ENCODE results near the gene MGAT4A.

MGAT4A gene

DNA sequence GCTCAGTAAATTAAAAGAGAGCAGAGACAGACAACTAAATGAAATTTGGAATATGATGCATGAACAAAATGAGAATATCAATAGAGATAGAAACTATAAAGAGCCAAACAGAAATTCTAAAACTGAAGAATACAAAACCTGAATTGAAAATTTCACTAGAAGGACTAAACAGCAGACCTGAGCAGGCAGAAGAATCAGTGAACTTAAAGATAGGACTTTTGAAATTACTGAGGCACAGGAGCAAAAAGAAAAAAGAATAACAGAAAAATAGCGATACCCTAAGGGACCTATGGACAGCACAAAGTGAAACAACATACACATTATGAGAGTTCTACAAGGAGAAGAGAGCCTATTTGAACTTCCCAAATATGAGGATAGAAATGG lies 80.9 kb downstream of the MGAT4A start:
- DNase-seq = no peak

DNA sequence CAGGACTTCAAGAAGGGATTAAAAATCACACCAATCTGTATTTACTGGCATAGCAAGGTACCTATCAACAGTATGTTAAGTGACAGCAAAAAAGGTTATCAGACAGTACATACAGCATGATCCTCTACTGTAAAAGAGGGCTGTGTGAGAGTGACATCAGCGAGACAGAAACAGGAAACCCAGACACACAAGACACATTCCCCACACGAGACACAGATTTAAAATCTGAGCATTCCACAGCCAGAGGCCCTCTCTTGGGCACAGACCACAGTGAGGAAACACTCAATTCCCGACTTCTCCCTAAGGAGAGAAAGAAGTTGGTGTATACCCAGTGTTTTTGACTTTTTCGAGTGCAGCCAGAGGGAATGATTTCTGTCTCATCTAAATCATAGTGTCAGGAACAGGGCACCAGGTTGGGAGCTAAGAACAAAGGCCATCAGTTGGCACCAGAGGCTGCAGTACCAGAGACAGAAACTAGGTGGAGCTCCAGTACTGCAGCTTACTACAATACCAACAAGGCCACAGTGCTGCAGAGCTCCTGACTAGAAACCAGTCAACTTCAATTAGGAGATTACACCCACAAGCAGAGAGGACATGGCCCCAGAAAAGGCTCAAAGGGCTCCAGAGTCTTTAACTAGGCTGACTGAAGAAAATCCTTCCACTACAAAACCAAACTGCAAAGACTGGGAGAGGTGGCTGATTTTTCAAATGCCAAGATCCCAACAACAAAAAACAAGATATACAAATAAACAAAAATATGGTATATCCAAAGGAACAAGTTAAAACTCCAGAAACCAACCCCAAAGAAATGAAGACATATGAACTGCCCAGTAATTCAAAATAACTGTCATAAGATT lies 81.6 kb downstream of the MGAT4A start:
- peak; percentile 85 for DNase-seq

DNA sequence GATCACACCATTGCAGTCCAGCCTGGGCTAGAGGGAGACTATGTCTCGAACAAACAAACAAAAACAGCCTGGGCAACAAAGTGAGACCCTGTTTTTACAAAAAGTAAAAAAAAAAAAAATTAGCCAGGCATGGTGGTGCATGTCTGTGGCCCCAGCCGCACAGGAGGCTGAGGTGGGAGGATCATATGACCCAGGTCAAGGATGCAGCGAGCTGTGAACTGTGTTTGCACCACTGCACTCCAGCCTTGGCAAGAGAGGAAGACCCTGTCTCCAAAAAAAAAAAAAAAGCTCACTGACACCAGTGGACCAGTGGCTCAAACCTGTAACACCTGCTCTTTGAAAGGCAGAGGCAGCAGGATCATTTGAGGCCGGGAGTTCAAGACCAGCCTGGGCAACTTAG lies 82.5 kb downstream of the MGAT4A start:
- DNase-seq = no peak

DNA sequence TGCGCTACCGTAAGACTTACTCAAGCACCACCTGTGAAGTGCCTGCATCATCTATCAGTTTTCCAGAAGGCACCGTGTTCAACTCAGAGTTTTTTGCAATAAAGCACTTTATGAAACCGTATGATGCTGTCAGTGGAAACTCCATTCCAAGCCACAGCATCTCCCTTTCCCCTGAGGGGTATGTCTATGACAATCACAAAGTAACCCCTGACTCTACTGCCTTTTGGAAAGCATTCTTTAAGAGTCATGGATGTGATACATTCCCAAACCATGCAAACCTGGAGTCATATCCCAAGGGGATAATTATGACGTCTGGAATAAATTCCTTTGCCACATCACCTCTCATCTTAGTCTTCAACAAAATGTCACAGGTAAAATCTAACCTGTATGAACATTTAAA lies 83.3 kb downstream of the MGAT4A start:
- no peak for DNase-seq

DNA sequence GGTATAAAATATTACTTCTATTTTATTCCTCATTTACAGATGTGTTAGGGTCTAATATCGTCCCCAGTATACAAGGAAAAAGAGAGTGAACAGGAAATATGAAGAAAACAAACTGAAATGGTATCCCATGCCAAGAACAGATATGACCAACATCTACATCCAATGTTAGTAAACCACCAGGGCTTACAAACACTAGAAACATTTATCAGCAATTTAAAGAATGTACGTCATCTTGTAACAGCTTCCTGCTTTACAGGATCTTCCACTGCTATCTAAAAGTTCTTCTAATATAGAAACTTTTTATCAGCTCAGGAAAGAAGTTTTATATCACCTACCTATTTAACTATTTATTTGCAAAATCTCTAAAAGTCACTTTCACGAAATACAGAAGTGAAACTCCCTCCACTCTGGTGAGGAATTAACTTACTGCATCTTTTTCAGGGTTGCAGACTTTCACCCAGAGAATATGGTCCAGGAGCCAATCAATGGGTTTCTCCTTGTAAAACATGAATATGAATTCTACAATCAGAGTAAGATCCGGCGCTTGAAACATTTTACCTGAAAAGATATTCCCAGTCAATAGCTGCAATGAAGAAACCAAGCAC lies 87.3 kb downstream of the MGAT4A start:
- DNase-seq = no peak

DNA sequence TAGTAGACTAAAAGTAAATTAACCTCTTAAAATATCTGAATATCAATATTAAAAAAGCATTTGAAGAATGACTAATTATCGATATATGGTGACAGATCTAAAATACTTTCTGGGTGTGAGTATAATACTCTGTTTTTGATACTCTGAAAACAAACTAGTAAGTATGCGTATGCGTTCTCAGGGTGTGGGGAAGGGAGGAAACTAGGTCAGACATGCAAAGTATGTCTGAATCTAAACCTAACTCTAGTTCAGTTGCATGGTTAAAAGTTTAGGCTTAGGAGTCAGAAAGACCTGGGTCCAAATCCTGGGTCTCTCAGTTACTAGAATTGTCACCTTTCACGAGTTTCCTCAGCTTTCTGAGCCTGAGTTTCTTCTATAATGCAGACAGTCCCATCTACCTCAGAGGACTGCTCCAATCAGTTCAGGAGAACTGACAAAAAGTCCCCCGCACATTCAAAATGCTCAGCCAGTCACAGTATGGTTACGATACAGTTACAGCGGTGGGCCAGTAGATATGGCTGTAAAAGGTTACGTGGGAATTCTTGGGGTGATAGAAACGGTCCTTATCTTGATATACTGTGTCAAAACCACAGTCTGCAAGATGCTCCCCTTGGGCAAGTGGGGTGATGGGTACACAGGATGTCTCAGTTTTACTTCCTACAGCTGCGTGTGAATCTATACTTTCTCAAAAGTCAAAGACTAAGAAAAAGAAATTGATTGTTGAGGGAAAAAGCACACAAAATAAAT lies 93.4 kb downstream of the MGAT4A start:
- DNase-seq = no peak

DNA sequence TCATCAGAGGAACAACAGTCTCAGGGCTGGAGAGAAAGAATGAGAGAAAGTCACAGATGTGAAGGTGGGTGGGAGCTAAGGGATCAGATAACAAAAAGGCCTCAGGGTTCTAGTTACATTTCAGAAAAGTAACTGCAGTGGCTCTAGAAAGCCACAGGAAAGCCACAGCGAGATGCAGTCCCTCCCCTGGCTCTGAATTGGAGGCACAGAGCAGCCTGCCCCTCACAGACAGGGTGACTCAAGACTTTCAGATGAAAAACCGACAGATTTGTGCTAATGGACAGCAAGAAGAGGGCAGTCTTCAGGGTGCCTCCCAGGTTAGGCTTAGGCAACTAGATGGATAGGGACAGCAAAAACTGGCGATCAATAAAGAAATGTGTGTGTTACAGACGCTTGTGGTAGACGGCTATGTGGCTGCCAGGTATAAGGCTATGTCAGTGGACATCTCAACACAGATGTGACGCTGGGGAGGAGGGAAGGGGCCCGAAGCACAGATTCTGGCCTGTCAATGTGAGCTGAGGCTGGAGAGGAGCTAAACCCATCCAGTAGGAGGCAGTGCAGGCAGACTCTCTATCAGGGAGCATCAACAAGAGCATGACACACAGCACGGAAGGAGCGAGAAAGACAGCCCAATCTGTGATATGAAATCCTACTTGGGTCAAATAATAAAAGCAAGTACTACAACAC lies 96.4 kb downstream of the MGAT4A start:
- no peak for DNase-seq

DNA sequence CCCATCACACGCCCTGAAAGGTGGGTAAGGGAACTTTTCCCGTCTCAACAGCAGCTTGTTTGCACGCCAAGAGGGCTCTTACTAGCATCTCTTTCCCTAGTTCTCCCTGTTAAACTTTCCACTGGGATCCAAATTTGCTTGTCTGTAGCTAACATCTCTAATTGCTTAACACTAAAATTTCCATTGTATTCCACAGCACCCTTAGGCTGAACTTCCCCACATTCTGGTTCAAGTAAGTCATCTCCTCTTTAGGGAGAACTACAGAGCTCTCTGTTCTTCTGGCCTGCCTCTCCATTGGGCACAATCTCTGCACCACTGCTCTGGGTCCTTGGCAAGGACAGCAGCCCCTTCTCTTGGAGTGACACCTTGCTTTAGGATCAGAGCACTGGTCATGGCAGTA lies 98.6 kb downstream of the MGAT4A start:
- DNase-seq = no peak

DNA sequence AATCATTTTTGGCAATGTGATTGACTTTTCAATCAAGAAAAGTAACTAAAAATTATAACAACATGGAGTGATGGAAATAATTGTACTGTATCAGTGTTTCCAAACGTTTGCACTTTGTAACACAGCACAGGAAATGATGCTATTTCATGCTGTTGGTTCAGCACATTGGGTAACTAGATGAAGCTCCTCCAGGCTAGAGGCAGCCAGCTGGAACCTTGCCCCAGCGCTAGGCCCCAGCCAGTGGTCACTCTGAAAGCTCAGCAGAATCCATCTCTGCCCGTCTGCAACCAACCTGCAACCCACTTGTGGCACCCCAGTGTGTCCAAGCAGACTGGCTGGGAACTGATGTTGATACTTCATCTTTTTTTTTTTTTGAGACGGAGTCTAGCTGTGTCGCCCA lies 107.3 kb downstream of the MGAT4A start:
- DNase-seq = no peak

DNA sequence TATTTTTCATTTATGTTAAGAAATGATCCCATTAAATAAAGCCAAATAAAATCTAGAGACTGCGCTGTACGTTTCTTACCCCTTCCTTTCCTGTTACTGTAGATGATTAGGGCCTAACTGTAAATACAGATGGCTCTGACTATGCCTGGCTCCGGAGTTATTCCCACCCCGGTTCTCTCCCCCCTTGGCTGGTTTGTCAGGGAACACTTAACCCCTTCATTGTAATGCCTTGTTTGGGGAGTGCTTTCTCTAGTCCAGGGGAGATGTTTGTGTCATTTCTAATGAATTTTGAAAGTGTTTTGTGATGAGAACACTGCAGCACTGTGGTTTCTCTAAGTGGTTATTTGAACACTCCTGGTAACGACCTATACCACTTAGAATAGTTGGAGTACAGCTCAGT lies 113.8 kb downstream of the MGAT4A start:
- DNase-seq = no peak

DNA sequence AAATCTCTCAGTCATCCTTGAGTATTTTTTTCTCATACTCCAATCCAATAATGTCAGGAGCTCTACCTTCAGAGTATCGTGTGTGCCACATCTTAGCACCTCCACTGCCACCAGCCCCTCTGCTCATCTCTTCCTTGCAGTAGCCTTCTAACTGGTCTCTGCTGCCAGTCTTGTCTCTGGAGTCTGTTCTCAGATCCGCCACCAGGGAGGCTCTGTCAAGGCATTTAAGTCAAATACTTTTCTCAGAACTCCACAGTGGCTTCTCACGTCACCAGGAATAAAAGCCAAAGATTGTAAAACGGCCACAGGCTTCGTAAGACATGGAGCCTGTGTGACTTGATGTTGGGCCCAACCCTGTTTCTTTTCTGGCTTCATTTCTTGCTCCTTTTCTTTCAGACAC lies 115.5 kb downstream of the MGAT4A start:
- no peak for DNase-seq

DNA sequence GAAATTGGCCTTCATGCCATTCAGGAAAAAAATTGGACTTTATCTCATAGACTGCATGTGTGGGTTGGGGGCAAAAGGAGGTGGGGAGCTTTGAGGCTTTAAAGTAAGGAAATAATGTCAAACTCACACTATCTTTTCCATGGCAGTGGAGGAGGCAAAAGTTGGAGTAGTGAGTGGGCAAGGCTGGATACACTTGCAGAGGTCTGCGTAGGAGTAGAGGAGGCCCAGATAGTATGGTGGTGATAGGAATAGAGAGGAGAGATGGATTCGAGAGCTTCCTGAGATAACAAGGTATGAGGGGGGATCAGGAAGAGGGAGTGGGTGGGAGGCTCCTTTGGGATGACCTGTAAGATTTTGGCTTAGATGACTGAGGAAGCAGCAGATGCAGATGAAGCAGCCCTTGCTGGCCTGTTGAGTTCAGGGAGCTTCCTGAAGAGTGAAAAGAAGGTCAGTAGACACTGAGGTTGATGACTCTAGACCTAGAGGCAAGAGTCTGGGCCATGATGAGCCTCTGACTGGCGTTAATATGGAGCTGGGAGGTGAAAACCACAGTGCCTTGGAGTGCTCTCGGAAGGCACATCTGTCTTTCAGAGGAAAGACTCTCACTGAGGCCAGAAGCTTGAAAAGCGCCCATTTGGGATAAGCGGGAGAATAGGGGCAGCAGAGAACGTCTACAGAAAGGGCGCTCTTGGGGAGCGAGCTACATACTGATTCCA lies 116.8 kb downstream of the MGAT4A start:
- no peak for DNase-seq

DNA sequence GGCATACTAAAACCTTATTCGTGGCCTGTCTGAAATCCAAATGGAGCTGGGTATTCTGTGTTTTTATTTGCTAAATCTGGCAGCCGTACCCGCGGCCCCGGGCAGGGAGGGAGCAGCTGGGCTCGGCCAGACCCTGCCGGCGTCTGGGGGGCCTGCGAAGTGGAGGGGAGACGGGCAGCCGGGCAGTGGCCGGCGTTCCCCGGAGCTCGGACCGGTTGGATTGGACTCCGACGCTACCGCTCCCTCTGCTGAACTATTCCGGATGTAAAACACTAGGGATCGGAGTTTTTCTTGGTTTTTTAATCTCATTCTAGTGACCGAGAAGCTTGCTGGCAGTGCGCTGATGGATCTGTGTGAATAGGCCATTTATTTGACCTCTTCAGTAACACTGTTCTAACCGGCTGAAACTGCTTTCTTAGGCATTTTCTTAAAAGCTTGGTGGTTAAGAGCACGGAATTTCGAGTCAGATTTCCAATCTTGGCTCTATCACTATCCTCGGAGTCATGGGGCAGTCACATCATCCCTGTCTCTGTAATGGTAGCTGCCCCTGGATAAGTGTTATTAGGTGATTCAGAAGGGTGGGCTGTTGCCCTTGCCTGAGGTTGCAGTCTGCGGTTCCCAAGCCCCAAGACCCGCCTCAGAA lies 121.8 kb downstream of the MGAT4A start:
- DNase-seq = peak; percentile 27

DNA sequence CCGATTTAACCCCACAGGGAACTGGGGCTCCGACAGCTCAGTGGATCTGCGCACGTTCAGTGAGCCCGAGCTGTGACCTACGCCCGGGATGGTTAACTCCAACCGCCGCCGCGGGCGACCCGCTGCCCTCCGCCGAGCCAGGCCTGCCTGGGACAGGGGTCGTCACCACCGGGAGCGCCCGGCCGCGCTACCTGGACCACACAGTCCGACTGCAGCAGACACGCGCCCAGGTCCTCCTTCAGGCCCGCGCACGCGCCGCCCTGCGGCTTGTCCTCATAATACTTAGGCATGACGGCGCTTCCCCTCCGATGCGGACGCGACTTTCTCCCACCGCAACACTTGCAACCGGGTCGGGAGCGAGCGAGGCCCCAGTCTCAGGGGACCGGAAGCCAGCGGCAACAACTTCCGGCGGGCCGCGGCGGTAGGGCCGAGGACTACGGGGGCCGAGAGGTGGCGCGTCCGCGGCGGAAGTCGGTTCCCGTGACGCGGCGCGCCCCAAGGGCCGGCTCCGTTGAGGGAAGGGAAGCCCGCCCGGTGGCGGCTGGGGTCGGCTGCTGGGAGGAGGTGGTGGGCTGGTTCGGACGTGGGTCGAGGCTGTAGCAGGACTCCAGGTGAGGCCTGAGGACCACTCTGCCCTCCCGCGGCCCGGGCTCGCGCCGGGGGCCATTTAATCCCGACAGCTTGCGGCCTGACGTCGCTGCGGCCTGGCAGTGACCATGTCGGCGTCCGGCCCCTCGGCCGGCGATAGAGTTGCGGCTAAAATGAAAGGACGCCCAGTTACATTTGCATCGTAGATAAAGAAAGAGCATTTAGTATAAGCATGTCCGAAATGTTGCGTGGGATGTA lies 122.6 kb downstream of the MGAT4A start, which contains the start of the genes COA5 and UNC50:
Gene COA5, minus strand, starts transcription at position 397 of the 846 bp plus-strand sequence. Its CDS starts 107 bp downstream, at position 290.
Gene UNC50, plus strand, starts transcription at position 474 of the 846 bp plus-strand sequence. CDS start 1,171 bp downstream, outside the sequence.
- peak; percentile 74 for DNase-seq

DNA sequence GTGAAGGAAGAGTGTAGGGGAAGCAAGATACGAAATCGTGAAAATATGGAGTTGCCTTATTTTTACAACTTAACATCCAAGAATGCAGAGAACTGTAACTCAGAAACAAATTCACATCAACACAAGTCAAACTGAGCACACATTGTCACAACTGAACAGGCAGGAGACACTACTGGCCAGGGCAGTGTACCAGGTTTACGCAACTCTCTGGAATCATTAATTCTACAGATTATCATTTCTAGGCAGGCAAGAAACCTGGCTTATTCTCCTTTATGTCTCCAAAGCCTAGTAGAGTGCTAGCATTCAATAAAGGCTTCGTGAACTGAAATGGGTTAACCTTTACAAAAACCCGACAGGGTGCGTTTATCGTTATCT lies 123.2 kb downstream of the MGAT4A start:
- no peak for DNase-seq

DNA sequence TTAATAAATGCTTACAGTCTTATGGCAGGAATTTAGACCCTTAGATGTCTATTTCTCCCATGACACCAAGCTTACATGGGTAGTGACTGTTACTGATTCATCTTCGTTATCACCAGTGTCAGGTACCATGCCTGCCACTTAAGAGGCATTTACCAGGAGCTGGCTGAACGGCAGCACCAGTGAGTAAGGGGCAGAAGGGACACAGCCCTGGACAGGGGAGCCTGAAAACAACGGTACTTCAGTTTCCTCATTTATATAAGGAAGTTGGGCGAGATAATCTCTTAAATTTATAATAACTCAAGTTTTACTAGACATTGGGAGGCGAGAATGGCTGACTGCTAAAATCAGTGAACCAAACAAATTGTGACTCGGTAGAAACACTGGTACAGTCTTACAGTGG lies 123.8 kb downstream of the MGAT4A start:
- DNase-seq = no peak

DNA sequence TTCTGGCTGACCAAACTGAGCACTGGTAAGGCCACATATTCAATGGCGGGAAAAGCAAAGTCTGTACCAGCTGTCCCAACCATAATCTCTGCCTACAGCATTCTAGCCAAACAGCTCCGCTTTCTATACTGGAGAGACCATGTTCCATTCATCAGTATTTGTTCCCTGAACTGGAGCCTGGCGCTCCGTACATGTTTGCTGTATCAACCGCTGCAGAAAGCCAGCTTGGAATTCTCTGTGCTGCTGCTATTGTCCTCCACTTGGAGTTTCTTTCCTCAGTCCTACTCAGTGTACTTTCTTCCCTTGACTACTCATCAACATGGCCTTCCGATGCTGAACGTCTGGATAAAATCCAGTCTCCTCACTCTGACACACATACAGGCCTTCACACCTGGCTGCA lies 124.5 kb downstream of the MGAT4A start:
- DNase-seq = no peak

DNA sequence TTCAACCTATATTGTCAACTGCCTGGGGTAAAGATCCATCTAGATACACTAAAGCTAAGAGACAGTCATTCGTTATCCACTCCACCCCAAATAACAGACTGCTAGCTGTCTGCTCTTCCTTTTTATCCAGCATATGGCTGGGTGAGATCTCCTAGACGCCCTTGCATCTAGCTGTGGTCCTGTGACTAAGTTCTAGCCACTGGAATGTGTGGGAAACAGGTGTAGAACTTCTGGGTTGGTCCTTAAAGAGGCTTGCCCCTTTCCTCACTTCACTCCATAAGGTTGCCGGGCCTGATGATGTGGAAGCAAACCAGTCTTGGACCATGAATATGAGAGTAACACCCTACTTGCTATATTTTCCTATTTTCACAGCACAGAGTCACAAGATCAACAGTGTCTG lies 125.9 kb downstream of the MGAT4A start:
- no peak for DNase-seq

DNA sequence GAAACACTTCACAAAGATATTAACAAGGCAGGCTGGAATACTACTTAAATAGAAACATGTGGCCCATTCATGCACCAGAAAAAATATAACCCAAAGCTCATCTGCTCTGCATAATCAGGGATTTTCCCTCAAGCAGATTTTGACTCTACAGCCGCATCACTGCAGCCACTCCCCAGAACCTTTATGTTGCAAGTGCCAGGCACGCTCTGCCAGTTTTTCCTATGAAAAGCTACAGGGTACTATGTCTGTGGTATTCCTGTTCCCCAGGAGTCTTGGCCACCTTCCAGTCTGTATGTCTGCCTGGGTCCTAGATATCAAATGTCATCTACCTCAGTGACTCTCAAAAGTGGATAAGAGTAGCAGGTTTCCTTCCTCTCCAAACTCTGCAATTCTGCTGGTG lies 126.4 kb downstream of the MGAT4A start:
- no peak for DNase-seq

DNA sequence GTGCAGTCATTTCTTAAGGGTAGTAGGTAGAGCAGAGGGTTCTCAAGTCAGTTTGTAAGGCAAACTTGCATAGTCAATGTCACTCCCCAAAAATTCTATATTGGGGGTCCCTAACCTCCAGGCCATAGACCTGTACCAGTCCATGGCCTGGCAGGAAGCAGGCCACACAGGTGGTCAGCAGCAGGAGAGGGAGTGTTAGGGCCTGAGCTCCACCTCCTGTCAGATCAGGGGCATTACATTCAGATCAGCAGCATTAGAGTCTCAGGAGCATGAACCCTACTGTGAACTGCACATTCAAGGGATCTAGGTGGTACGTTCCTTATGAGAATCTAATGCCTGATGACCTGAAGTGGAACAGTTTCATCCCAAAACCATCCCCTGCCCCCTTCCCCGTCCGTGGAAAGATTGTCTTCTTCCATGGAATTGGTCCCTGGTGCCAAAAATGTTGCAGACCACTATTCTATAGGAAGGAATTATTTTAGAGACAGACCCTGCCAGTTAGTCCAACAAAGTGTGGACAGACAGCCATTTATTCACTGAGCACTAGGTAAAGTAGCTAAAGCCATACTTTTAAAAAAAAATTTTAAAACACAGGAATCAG lies 129.3 kb downstream of the MGAT4A start:
- DNase-seq = no peak
